ENCODE data around the gene ZNF438.
"Not testable (repeated sequence)": the region's sequence is repeated elsewhere in the genome, so short reads cannot be mapped to it uniquely, and the experiment has no call there.

The ZNF438 gene

GRCh38 chr10:31041011-31041410 lies 9.3 kb upstream of the ZNF438 start:
- no peak for FAIRE-seq

GRCh38 chr10:31039006-31039405 lies 7.3 kb upstream of the ZNF438 start:
- not testable (repeated sequence) for FAIRE-seq

GRCh38 chr10:31037749-31038148 lies 6.1 kb upstream of the ZNF438 start:
- no peak for FAIRE-seq

GRCh38 chr10:31036209-31036608 lies 4.5 kb upstream of the ZNF438 start:
- FAIRE-seq: no peak

- no peak for FAIRE-seq
These were observed 3.7 kb upstream of the ZNF438 start for GRCh38 chr10:31035266-31035798.

GRCh38 chr10:31034098-31034909 lies 2.6 kb upstream of the ZNF438 start:
- no peak for FAIRE-seq

GRCh38 chr10:31033147-31033546 lies 1.5 kb upstream of the ZNF438 start:
- no peak for FAIRE-seq

- no peak for FAIRE-seq
These were observed 830 bp upstream of the ZNF438 start for GRCh38 chr10:31032258-31033132.

- no peak for FAIRE-seq
These were observed 484 bp downstream of the ZNF438 start for GRCh38 chr10:31031205-31031557.

GRCh38 chr10:31030800-31031199 lies 865 bp downstream of the ZNF438 start:
- FAIRE-seq: no peak

- FAIRE-seq: no peak
These were observed 1.4 kb downstream of the ZNF438 start for GRCh38 chr10:31030260-31030659.

GRCh38 chr10:31028081-31028480 lies 3.6 kb downstream of the ZNF438 start:
- no peak for FAIRE-seq

GRCh38 chr10:31026279-31026678 lies 5.4 kb downstream of the ZNF438 start:
- not testable (repeated sequence) for FAIRE-seq

GRCh38 chr10:31025142-31025541 lies 6.5 kb downstream of the ZNF438 start:
- no peak for FAIRE-seq

GRCh38 chr10:31023558-31023957 lies 8.1 kb downstream of the ZNF438 start:
- no peak for FAIRE-seq

GRCh38 chr10:31020209-31020608 lies 11.5 kb downstream of the ZNF438 start:
- FAIRE-seq: no peak

GRCh38 chr10:31018962-31019361 lies 12.7 kb downstream of the ZNF438 start:
- FAIRE-seq: no peak

GRCh38 chr10:31018356-31018750 lies 13.3 kb downstream of the ZNF438 start:
- FAIRE-seq: no peak

GRCh38 chr10:31017534-31018355 lies 13.9 kb downstream of the ZNF438 start:
- no peak for FAIRE-seq

- no peak for FAIRE-seq
These were observed 17.3 kb downstream of the ZNF438 start for GRCh38 chr10:31014161-31014875.

- no peak for FAIRE-seq
These were observed 18.3 kb downstream of the ZNF438 start for GRCh38 chr10:31013331-31013730.

GRCh38 chr10:31011665-31012022 lies 20.0 kb downstream of the ZNF438 start:
- FAIRE-seq: no peak

All from TTC549 (cell line).